ENCODE measurements around the gene VAC14. TPM values are rescaled to one million over a fixed set of nuclear protein-coding genes. Genes with fewer than 3 reads are reported as not detected.
A peak's percentile ranks its signal among the peaks of the same experiment; 100 is the strongest.

The VAC14 gene
- total and polyA plus RNA-seq, 2 experiments from 2014 or later = 62.8 to 63.9 TPM

- no peaks in the 10 kb centered on the region for H3K27me3 ChIP-seq
- DNase-seq (ENCODE audit: low read depth in 1 of 2, low spot score in 1 of 2) = peak; percentile 62 to 66
- TF ChIP-seq CTCF (IDR thresholded peaks at IDR 0.05; ENCODE audit: low read depth, low read length) = peak; percentile 91
- no peaks in the 10 kb centered on the region for H3K4me1 ChIP-seq (ENCODE audit: low read depth)
- H3K36me3 ChIP-seq = no peaks in the 10 kb centered on the region
- H3K4me3 ChIP-seq = no peak overlapping the region
- H3K27ac ChIP-seq = no peak overlapping the region
- H3K9me3 ChIP-seq (ENCODE audit: low read depth) = no peaks in the 10 kb centered on the region
Measured at GRCh38 chr16:70770626-70771552, 30.1 kb downstream of the VAC14 start.

DNA sequence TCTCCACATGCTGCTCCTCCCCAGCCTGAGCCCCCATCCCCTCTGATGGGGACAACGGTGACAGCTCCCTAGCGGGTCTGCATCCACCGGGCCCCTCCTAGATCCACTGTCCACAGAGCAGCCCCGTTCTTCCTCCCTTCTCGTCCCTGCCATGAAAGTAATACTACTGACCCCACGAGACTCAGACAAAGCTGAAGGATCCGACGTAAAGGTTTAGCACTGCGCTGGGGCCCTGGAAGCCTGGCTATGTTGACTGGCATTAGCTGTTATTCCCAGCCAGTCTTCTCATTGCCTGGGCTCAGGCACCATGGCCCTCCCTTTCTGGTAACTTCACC lies 30.7 kb downstream of the VAC14 start:
- DNase-seq (ENCODE audit: low read depth in 1 of 2, low spot score in 1 of 2) = no peak
- Histone ChIP-seq H3K4me3 (no peak overlapping the region), H3K27ac (no peak overlapping the region), H3K36me3 (no peaks in the 10 kb centered on the region), H3K27me3 (no peaks in the 10 kb centered on the region), H3K4me1 (ENCODE audit: low read depth) (no peaks in the 10 kb centered on the region), H3K9me3 (ENCODE audit: low read depth) (no peaks in the 10 kb centered on the region)
- no peak for TF ChIP-seq CTCF (IDR thresholded peaks at IDR 0.05; ENCODE audit: low read depth, low read length)

GRCh38 chr16:70769761-70770160 lies 31.2 kb downstream of the VAC14 start:
- no peaks in the 10 kb centered on the region for H3K27me3 ChIP-seq
- H3K4me3 ChIP-seq = no peak overlapping the region
- H3K36me3 ChIP-seq = no peaks in the 10 kb centered on the region
- H3K27ac ChIP-seq = no peak overlapping the region
- no peaks in the 10 kb centered on the region for H3K4me1 ChIP-seq (ENCODE audit: low read depth)
- no peak for DNase-seq (ENCODE audit: low read depth in 1 of 2, low spot score in 1 of 2)
- no peaks in the 10 kb centered on the region for H3K9me3 ChIP-seq (ENCODE audit: low read depth)
- TF ChIP-seq CTCF (IDR thresholded peaks at IDR 0.05; ENCODE audit: low read depth, low read length) = no peak

- no peaks in the 10 kb centered on the region for H3K4me1 ChIP-seq (ENCODE audit: low read depth)
- H3K36me3 ChIP-seq = no peaks in the 10 kb centered on the region
- no peaks in the 10 kb centered on the region for H3K27me3 ChIP-seq
- H3K9me3 ChIP-seq (ENCODE audit: low read depth) = no peaks in the 10 kb centered on the region
- no peak overlapping the region for H3K27ac ChIP-seq
- no peak for DNase-seq (ENCODE audit: low read depth in 1 of 2, low spot score in 1 of 2)
- no peak for TF ChIP-seq CTCF (IDR thresholded peaks at IDR 0.05; ENCODE audit: low read depth, low read length)
- no peak overlapping the region for H3K4me3 ChIP-seq
Measured at GRCh38 chr16:70769131-70769530, 31.8 kb downstream of the VAC14 start.

GRCh38 chr16:70768203-70768580 lies 32.8 kb downstream of the VAC14 start:
- no peak for DNase-seq (ENCODE audit: low read depth in 1 of 2, low spot score in 1 of 2)
- no peak for TF ChIP-seq CTCF (IDR thresholded peaks at IDR 0.05; ENCODE audit: low read depth, low read length)
- Histone ChIP-seq H3K9me3 (ENCODE audit: low read depth) (no peaks in the 10 kb centered on the region), H3K36me3 (no peaks in the 10 kb centered on the region), H3K4me1 (ENCODE audit: low read depth) (no peaks in the 10 kb centered on the region), H3K4me3 (no peak overlapping the region), H3K27ac (no peak overlapping the region), H3K27me3 (no peaks in the 10 kb centered on the region)

All from cardiac muscle cell (in vitro differentiated cells and primary cell).